GM12891 (cell line): ENCODE data around the gene NKX2-1.

Experiments
- POLR2AphosphoS5 ChIP-seq: IDR thresholded peaks from 2 replicates; pipeline ENCODE4 v1.6.1; 2011; ENCODE audit warnings: low read depth, low read length, control low read depth
- TAF1 ChIP-seq: IDR thresholded peaks from 2 replicates; pipeline ENCODE4 v1.6.1; 2011; ENCODE audit warnings: low read depth, low read length, control low read depth

- TF ChIP-seq TAF1, result no peak
- no peak for TF ChIP-seq POLR2AphosphoS5
These were observed 33.7 kb upstream of the NKX2-1 start for GRCh38 chr14:36553656-36554260.
